GM19468 (cell line): Measurements from ENCODE around the gene COPE.
"Not testable (repeated sequence)": the region's sequence is repeated elsewhere in the genome, so short reads cannot be mapped to it uniquely, and the experiment has no call there.

Source experiments
- ATAC-seq: cut with Tn5 transposase; IDR thresholded peaks from one replicate; pipeline ENCODE4 v1.9.1; 2021; ENCODE audit warnings: mild to moderate bottlenecking, moderate library complexity, moderate number of reproducible peaks; ENCODE audit not compliant: unreplicated experiment; ENCODE audit errors: extremely low read depth

COPE gene

DNA sequence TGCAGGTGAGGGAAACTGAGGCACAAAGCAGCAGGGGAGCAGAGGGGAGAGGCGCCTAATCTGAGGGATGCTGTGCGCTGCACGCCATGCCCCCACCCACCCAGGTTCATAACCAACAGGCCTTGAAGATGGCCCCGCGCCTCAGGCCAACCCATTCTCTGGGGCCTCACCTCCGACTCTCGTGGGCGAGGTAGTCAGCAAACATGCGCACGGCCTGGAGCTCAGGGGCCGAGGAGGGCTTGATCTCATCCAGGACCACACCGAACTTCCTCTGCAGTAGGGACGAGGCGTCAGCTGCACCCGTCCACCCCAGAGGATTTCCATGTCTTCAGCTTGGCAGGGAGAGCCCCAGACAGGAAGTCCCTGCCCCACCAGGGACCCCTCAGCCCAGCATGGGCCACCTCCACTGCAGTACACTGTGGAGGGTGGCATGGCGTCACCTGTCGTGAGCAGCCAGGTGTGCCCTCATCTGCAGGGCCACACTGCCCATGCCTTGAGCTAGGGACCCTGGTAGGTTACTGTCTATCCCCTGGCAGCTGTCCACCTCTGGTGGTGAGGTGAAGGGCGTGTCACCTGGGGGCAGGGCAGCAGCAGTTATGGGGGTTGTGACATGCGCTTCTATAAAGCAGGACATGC lies 8.3 kb downstream of the COPE start:
- ATAC-seq = no peak

DNA sequence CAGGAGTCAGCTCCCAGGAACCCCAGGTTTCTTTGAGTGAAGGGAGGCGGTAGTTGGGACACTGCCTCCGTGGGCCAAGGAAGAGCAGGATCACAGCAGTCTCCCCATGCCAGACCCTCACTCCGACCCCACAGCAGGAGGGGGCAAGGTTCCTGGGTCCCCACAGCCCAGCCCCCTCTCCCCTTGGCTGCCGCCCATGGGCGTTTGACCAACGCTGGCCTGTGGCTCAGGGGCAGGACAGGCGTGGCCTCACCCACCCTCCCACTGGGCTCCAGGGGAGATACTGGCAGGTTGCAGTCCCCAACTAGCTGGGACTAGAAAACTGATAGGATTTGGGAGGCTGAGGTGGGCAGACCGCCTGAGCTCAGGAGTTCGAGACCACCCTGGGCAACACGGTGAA lies 9.2 kb downstream of the COPE start:
- no peak for ATAC-seq

GRCh38 chr19:18908917-18909619 lies 10.1 kb downstream of the COPE start:
- no peak for ATAC-seq

- ATAC-seq = no peak
These were observed 12.3 kb downstream of the COPE start for GRCh38 chr19:18906605-18907519.

DNA sequence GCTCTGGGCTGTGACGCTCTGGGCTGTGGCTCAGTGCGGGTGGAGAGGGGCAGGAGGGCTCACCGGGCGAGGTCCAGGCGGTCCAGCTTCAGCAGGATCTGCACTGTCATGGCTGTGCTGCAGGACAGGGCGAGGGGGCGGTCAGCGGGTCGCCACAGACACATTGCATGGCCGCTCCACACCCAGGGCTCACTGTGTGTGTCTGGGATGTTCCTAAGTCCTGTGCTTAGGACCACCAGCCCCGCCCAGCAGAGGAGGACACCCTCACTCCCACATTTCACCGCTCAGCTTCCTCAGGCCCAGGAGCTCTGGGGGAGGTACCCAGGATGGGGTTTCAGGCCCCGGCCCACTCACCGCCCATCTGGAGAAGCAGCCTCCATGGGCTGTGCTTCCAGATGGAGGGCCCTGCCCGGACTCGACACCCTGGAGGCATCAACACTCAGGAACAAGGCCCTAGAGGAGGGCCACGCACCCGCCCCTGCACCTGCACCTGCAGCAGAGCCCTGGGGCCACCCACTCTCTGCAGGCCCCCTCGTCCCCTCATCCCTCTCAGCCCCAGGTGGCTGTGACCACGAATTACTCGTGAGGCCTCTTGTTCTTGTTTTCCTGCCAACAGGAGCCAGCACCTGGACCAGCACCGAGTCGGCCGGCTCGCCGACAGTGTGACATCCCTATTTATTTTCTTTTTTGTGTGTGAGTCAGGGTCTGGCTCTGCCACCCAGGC lies 13.5 kb downstream of the COPE start:
- ATAC-seq = no peak

DNA sequence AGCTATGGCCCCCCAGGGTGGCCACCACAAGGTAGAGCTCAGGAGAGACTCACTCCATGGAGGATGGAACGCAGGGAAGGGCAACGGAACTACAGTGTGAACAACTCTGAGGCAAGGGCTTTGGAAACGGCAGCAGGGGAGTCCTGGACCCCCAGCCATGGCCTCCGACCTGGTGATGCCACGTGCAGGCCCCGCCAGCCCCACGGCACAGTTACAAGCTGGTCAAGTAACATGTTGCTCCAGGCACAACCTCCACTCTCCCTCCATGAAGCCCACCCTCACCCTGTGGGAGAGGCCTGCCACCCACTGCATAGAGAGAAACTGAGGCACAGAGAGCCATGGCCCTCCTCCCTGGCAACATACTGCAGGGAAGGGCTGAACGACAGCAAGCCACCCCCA lies 14.1 kb downstream of the COPE start:
- no peak for ATAC-seq

- ATAC-seq = no peak
These were observed 14.7 kb downstream of the COPE start for GRCh38 chr19:18904334-18905057.

DNA sequence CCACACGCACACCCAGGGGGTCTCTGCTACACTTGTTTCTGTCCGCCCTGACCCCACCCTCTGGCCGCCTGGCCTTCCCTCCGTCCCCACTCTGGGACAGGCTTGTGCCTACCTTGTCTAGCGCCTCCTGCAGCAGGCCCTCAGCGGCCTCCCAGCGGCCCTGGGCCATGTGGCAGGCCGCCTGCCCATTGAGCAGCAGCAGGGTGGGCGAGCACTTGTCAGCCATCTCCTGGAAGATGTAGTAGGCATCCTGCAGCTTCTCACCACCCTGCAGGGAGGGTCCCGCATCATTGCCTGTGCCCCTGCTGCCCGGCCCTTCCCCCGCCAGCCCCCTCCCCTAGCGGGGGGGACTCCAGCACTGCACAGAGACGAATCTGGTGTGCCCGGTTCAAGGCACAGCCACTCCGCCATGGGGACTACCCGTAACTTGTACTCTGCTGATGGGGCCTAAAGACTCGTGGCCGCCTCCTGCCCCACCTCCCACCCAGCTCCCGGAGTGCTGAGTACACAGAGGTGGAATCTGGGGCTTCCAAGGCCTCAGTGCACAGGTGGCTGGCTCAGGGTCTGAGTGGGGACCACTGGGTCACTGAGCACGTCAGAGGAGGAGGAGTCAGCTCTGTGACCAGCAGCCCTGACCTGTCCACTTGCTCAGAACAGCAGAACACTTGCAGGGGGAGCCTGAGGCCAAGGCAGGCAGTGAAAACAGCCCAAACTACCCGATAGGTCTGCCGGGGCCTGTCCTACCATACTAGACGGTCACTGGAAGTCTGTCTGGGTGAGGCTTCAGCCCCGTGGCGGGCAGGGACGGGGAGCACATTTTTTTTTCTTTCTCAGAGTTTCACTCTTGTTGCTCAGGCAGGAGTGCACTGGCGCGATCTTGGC lies 15.8 kb downstream of the COPE start:
- no peak for ATAC-seq

GRCh38 chr19:18902519-18902918 lies 16.7 kb downstream of the COPE start:
- ATAC-seq = not testable (repeated sequence)

DNA sequence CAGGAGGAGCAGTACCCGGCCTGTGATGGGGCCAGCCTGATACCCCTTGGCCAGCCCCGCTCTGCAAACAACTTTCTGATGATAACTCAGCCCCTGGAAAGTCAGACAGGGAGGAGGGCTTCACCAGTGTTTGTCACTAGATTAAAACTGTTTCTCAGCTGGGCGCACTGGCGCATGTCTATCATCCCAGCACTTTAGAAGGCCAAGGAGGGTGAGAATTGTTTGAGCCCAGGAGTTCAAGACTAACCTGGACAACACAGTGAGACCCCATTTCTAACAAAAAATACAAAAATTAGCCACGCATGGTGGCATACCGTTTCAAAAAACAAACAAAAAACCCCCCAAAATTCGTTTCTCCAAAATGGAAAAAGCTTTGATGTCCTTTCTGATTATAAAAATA lies 17.7 kb downstream of the COPE start:
- ATAC-seq = no peak

- no peak for ATAC-seq
These were observed 18.3 kb downstream of the COPE start for GRCh38 chr19:18900700-18901481.

DNA sequence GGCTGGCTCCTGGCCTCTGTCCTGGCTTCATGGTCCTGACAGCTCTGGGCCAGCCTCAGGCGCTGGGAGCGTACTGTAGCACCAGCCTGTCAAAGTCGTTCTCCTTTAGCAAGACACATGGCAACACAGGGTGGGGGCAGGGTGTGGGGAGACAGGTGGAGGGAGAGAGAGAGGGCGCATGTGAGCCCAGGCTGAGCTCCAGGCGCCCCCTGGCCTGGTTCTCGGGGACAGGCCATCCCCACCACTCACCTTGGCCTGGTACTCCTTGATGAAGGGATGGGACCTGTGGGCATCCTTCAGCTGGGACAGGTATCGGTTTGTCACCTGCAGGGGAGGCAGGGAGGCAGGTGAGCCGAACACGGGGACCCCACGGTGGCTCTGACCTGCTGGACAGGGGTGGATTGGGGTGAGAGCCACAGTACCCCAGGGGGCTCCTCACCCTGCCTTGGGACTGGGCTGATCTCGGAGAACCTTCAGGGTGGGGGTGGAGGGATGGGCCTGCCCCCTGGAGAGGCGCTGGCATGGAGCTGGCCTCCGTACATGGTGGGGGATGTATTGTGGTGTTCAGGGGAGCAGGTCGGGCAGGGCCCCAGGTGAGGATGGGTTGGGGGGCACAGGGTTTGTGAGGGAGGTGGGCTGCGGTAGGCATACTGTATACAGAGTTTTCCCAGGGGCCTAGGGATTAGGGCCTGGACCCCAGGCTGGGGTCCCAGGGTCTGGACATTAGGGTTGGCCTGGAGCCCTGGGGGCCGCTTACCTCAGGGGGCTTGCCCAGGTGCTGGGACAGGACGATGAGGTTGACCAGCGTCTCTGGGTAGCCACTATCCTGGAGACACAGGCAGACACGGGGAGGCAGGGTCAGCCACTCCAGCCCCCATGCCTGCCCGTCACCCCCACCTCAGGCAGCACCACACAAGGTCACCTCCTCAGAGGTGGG lies 19.3 kb downstream of the COPE start:
- ATAC-seq = no peak

GRCh38 chr19:18898607-18899408 lies 20.4 kb downstream of the COPE start:
- no peak for ATAC-seq

DNA sequence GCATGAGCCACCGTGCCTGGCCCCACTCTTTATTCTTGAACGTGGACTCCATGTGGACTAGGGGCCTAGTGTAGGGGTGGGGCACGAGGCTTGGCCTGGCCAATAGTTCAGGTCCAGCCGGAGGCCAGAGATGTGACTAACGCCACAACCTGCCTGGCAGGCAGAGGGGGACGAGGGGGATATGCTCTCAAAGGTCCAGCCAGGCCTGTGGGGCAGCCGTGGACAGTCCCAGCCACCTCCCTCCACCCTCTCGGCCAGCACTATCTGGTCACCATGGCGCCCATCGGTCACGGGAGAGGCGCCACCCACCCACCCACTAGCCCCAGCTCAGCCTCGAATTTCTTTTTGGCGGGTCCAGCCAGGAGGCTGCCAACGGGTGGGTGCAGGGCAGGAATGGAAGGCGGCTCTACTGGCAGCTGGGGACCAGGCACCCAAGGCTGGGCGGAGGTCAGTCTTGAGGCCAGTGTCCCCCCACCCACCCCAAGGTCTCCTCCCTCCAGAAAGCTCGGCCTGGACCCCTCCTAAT lies 21.0 kb downstream of the COPE start:
- no peak for ATAC-seq

DNA sequence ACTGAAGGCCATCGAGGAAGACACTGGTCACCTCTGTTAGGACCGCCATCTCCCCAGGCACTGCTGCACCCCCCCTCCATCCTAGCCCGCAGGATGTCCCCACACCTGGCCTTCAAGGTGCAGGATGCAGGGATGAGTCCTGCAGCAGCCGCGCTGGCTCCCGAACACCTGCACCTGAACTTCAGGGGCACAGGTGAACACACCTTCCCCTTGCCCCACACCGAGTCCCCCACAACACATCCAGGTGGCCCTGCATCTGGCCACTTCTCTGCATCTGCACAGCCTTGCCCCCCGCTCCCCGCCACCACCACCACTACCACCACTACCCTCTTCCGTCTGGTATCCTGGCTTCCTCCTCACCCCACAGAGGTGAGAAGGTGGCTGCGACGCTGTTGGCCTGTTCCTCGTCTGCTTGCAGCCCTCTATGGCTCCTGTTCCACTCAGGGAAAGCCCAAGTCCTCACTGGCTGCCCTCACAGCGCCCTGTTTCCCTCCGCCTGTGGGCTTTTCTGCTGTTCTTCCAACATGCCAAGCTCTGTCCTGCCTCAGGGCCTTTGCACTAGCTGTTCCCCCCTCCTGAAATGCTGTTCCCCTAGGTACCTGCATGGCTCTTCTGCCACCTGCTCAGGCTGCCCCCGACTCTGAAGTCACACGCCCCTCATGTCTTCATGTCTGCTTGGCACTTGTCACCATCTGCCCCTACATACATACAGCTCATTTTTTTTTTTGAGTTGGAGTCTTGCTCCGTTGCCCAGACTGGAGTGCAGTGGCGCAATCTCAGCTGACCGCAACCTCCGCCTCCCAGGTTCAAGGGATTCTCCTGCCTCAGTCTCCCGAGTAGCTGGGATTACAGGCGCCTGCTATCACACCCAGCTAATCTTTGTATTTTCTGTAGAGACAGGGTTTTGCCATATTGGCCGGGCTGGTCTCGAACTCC lies 21.8 kb downstream of the COPE start:
- no peak for ATAC-seq
